PC-9 (cell line): ENCODE results near the gene TMEM132D. TPM values are rescaled to one million over a fixed set of nuclear protein-coding genes. Genes with fewer than 3 reads are reported as not detected.

Experiments
- BruUV-seq: library from RNA; stranded (reverse); fragments of 400-500 nt; replicated peaks from 2 replicates; lab custom pipeline; 2021; lab: Mats Ljungman, UMichigan
- CTCF ChIA-PET: fragments of 300-600 bp; sonication (Branson Sonifier 250); formaldehyde crosslinking; loops from one replicate; lab custom pipeline; 2022; ENCODE audit warnings: antibody characterized with exemption; lab: Charles Lee
- POLR2A ChIA-PET: fragments of 300-600 bp; sonication (Branson Sonifier 250); formaldehyde crosslinking; loops from one replicate; lab custom pipeline; 2022; ENCODE audit warnings: antibody characterized with exemption; ENCODE audit not compliant: unreplicated experiment; lab: Charles Lee
- DNase-seq, 2 experiments: peaks; one replicate each; pipeline versions ENCODE4 v3.0.0 to v3.0.0-alpha.2; 2015 to 2022; ENCODE audit warnings: mixed read lengths in 1 of 2
- H2AFZ ChIP-seq: fragments of 200-600 bp; sonication (generic); 2 replicates; pipeline ENCODE4 v1.8.1; 2017; ENCODE audit warnings: antibody characterized with exemption
- H3F3A ChIP-seq: fragments of 200-600 bp; sonication (generic); 2 replicates; pipeline ENCODE4 v1.8.1; 2017; ENCODE audit warnings: antibody characterized with exemption, mild to moderate bottlenecking, low read depth; ENCODE audit not compliant: insufficient read depth
- H3K27ac ChIP-seq: fragments of 200-600 bp; sonication (generic); 2 replicates; pipeline ENCODE4 v1.6.1; 2016; ENCODE audit warnings: mixed run types
- H3K27me3 ChIP-seq: fragments of 200-600 bp; sonication (generic); 2 replicates; pipeline ENCODE4 v1.6.1; 2016; ENCODE audit warnings: low read depth, mixed run types; ENCODE audit not compliant: insufficient read depth
- H3K36me3 ChIP-seq: fragments of 200-600 bp; sonication (generic); 2 replicates; pipeline ENCODE4 v1.6.1; 2016; ENCODE audit warnings: low read depth, mixed run types
- H3K4me1 ChIP-seq: fragments of 200-600 bp; sonication (generic); replicated peaks from 2 replicates; pipeline ENCODE4 v1.6.1; 2016; ENCODE audit warnings: mixed run types; ENCODE audit not compliant: insufficient read depth
- H3K4me2 ChIP-seq: fragments of 200-600 bp; sonication (generic); 2 replicates; pipeline ENCODE4 v1.6.1; 2017; ENCODE audit warnings: mixed run types
- H3K4me3 ChIP-seq: fragments of 200-600 bp; sonication (generic); 2 replicates; pipeline ENCODE4 v1.6.1; 2016; ENCODE audit warnings: mixed run types
- H3K79me2 ChIP-seq: fragments of 200-600 bp; sonication (generic); 2 replicates; pipeline ENCODE4 v1.6.1; 2017; ENCODE audit warnings: low read depth, mixed run types
- H3K9me2 ChIP-seq: fragments of 200-600 bp; sonication (generic); 2 replicates; pipeline ENCODE4 v1.8.1; 2017; ENCODE audit warnings: mild to moderate bottlenecking; ENCODE audit not compliant: insufficient read depth
- H3K9me3 ChIP-seq: fragments of 200-600 bp; sonication (generic); 2 replicates; pipeline ENCODE4 v1.8.1; 2016; ENCODE audit warnings: low read depth; ENCODE audit not compliant: insufficient read depth
- H4K20me1 ChIP-seq: fragments of 200-600 bp; sonication (generic); 2 replicates; pipeline ENCODE4 v1.8.1; 2017; ENCODE audit not compliant: insufficient read depth
- CTCF ChIP-seq: fragments of 200-600 bp; sonication (generic); conservative IDR thresholded peaks from 2 replicates; pipeline ENCODE4 v1.6.1; 2017; ENCODE audit warnings: mixed run types, antibody characterized with exemption, mild to moderate bottlenecking, moderate library complexity
- EZH2 ChIP-seq: fragments of 200-600 bp; sonication (generic); IDR thresholded peaks from 2 replicates; pipeline ENCODE4 v1.8.0; 2017; ENCODE audit warnings: antibody characterized with exemption, low read depth
- intact Hi-C: fragments of 100-400 bp; cut with micrococcal nuclease; formaldehyde crosslinking; loops from one replicate; pipeline ENCODE4 v1.10.0; 2022; ENCODE audit not compliant: unreplicated experiment
- total RNA-seq: library from RNA; stranded (reverse); gene quantifications from 2 replicates; pipeline ENCODE4 v1.2.3, GENCODE V29; 2021

Gene TMEM132D
- total RNA-seq, 1 experiment from 2014 or later: not detected

GRCh38 chr12:129063600-129063999 lies 840.2 kb downstream of the TMEM132D start:
- no peaks in the 10 kb centered on the region for H3K36me3 ChIP-seq
- no peaks in the 10 kb centered on the region for H3F3A ChIP-seq
- TF ChIP-seq EZH2 (no peak), CTCF (no peak)
- intact Hi-C loops: no loop called here
- no peaks in the 10 kb centered on the region for H3K9me3 ChIP-seq
- H3K4me1 ChIP-seq: no peaks in the 10 kb centered on the region
- CTCF ChIA-PET: no interaction called here
- POLR2A ChIA-PET: no interaction called here
- H3K27ac ChIP-seq: no peak overlapping the region
- no peak for DNase-seq
- H2AFZ ChIP-seq: no peak overlapping the region
- no peak overlapping the region for H3K4me3 ChIP-seq
- BruUV-seq: no TSS peak
- H3K4me2 ChIP-seq: no peak overlapping the region
- H4K20me1 ChIP-seq: no peaks in the 10 kb centered on the region; the same call in 1 of the 2 replicates
- no peaks in the 10 kb centered on the region for H3K79me2 ChIP-seq
- peaks cover 9% of the 10 kb centered on the region; the same call in 1 of the 2 replicates for H3K27me3 ChIP-seq
- no peaks in the 10 kb centered on the region for H3K9me2 ChIP-seq

GRCh38 chr12:129053232-129053631 lies 850.6 kb downstream of the TMEM132D start:
- Histone ChIP-seq H3K79me2 (no peaks in the 10 kb centered on the region), H3K4me3 (no peak overlapping the region), H3K27ac (no peak overlapping the region), H3K4me1 (no peaks in the 10 kb centered on the region), H3K36me3 (no peaks in the 10 kb centered on the region), H3K4me2 (no peak overlapping the region), H4K20me1 (no peaks in the 10 kb centered on the region), H3K9me3 (no peaks in the 10 kb centered on the region), H3F3A (no peaks in the 10 kb centered on the region), H2AFZ (no peak overlapping the region), H3K27me3 (no peaks in the 10 kb centered on the region), H3K9me2 (no peaks in the 10 kb centered on the region)
- no TSS peak for BruUV-seq
- ChIA-PET CTCF (no interaction called here), POLR2A (no interaction called here)
- intact Hi-C loops: no loop called here
- TF ChIP-seq EZH2: no peak
- no peak for TF ChIP-seq CTCF
- no peak for DNase-seq

- CTCF ChIA-PET: no interaction called here
- Histone ChIP-seq H3F3A (no peaks in the 10 kb centered on the region), H3K4me2 (no peak overlapping the region), H3K79me2 (no peaks in the 10 kb centered on the region), H3K27me3 (no peaks in the 10 kb centered on the region), H4K20me1 (no peaks in the 10 kb centered on the region), H2AFZ (no peak overlapping the region), H3K36me3 (no peaks in the 10 kb centered on the region), H3K4me1 (no peaks in the 10 kb centered on the region), H3K9me3 (no peaks in the 10 kb centered on the region), H3K27ac (no peak overlapping the region), H3K9me2 (no peaks in the 10 kb centered on the region), H3K4me3 (no peak overlapping the region)
- TF ChIP-seq EZH2 (no peak), CTCF (no peak)
- BruUV-seq: no TSS peak
- POLR2A ChIA-PET: no interaction called here
- no peak for DNase-seq
- intact Hi-C loops: no loop called here
These were observed 851.5 kb downstream of the TMEM132D start for GRCh38 chr12:129052373-129052772.
